Trophoblast cell (in vitro differentiated cells and primary cell): ENCODE results near the gene SETSIP. TPM values are rescaled to one million over a fixed set of nuclear protein-coding genes. Genes with fewer than 3 reads are reported as not detected.

ENCODE experiments used
- DNase-seq, 2 donors: peaks; one replicate each; pipeline ENCODE4 v3.0.0-alpha.2; 2016
- H2AFZ ChIP-seq: 2 replicates; pipeline ENCODE4 v1.6.1; 2013; ENCODE audit warnings: low read length, moderate library complexity, mild to moderate bottlenecking; ENCODE audit not compliant: insufficient read depth, poor library complexity
- H2AK5ac ChIP-seq: 2 replicates; pipeline ENCODE4 v1.6.1; 2013; ENCODE audit warnings: mild to moderate bottlenecking, low read length
- H2BK120ac ChIP-seq: 2 replicates; pipeline ENCODE4 v1.6.1; 2013; ENCODE audit warnings: low read length, mild to moderate bottlenecking, moderate library complexity; ENCODE audit not compliant: insufficient read depth, poor library complexity
- H2BK12ac ChIP-seq: 2 replicates; pipeline ENCODE4 v1.6.1; 2013; ENCODE audit warnings: mild to moderate bottlenecking, low read length, moderate library complexity
- H2BK5ac ChIP-seq: 2 replicates; pipeline ENCODE4 v1.6.1; 2013; ENCODE audit warnings: low read length, low read depth, moderate library complexity, mild to moderate bottlenecking; ENCODE audit not compliant: poor library complexity
- H3K14ac ChIP-seq: 2 replicates; pipeline ENCODE4 v1.6.1; 2013; ENCODE audit warnings: mild to moderate bottlenecking, low read length
- H3K18ac ChIP-seq: 2 replicates; pipeline ENCODE4 v1.6.1; 2013; ENCODE audit warnings: mild to moderate bottlenecking, low read length
- H3K23ac ChIP-seq: 2 replicates; pipeline ENCODE4 v1.6.1; 2013; ENCODE audit warnings: low read length
- H3K27ac ChIP-seq: 2 replicates; pipeline ENCODE4 v1.5.1; 2013; ENCODE audit warnings: low read depth, mild to moderate bottlenecking, inconsistent platforms, low read length, moderate library complexity
- H3K27me3 ChIP-seq: 2 replicates; pipeline ENCODE4 v1.6.1; 2013; ENCODE audit warnings: inconsistent platforms, mild to moderate bottlenecking, low read length, moderate library complexity; ENCODE audit not compliant: insufficient read depth
- H3K36me3 ChIP-seq, 2 experiments: 1 replicate in 1 of 2; 2 replicates in 1 of 2; pipeline ENCODE4 v1.6.1; 2013; ENCODE audit warnings: low read length in 2 of 2, mild to moderate bottlenecking in 2 of 2, moderate library complexity in 1 of 2; ENCODE audit not compliant: insufficient read depth in 2 of 2, control insufficient read depth in 1 of 2
- H3K4ac ChIP-seq: 2 replicates; pipeline ENCODE4 v1.6.1; 2013; ENCODE audit warnings: low read depth, mild to moderate bottlenecking, low read length, moderate library complexity
- H3K4me1 ChIP-seq, 2 experiments: 1 replicate in 1 of 2; 2 replicates in 1 of 2; pipeline ENCODE4 v1.6.1; 2013; ENCODE audit warnings: low read length in 2 of 2, mild to moderate bottlenecking in 2 of 2, moderate library complexity in 1 of 2; ENCODE audit not compliant: insufficient read depth in 2 of 2, control insufficient read depth in 1 of 2
- H3K4me2 ChIP-seq: 2 replicates; pipeline ENCODE4 v1.6.1; 2013; ENCODE audit warnings: inconsistent platforms, mild to moderate bottlenecking, low read length, moderate library complexity
- H3K4me3 ChIP-seq: 2 replicates; pipeline ENCODE4 v1.5.1; 2013; ENCODE audit warnings: mild to moderate bottlenecking, low read depth, low read length, inconsistent platforms
- H3K79me1 ChIP-seq: one replicate; pipeline ENCODE4 v1.6.1; 2013; ENCODE audit warnings: low read length
- H3K79me2 ChIP-seq: 2 replicates; pipeline ENCODE4 v1.6.1; 2013; ENCODE audit warnings: low read length, mild to moderate bottlenecking; ENCODE audit not compliant: control insufficient read depth, insufficient read depth, poor library complexity
- H3K9ac ChIP-seq: 2 replicates; pipeline ENCODE4 v1.6.1; 2013; ENCODE audit warnings: mild to moderate bottlenecking, low read length
- H3K9me3 ChIP-seq: 2 replicates; pipeline ENCODE4 v1.6.1; 2013; ENCODE audit warnings: low read depth, mild to moderate bottlenecking, control low read depth, inconsistent platforms, low read length; ENCODE audit not compliant: insufficient read depth
- H4K12ac ChIP-seq: 2 replicates; pipeline ENCODE4 v1.6.1; 2013; ENCODE audit warnings: low read depth, mild to moderate bottlenecking, low read length, moderate library complexity
- H4K8ac ChIP-seq: 2 replicates; pipeline ENCODE4 v1.6.1; 2013; ENCODE audit warnings: low read depth, mild to moderate bottlenecking, low read length, moderate library complexity
- H4K91ac ChIP-seq: one replicate; pipeline ENCODE4 v1.6.1; 2013; ENCODE audit warnings: low read depth, mild to moderate bottlenecking, low read length, moderate library complexity
- WGBS: extraction: QIAGEN DNeasy Blood & Tissue Kit; methylation state at CpG from one replicate; pipeline ENCODE4 v1.1.7; 2013; ENCODE audit warnings: missing lambda C conversion rate; ENCODE audit not compliant: insufficient read length, insufficient coverage; ENCODE audit errors: extremely low coverage; 5-methylcytosine and 5-hydroxymethylcytosine counted together
- polyA plus RNA-seq: library from polyadenylated mRNA; stranded (reverse); fragments of 200-250 nt; gene quantifications from 2 replicates; pipeline ENCODE4 v1.2.3, GENCODE V29; 2013

The SETSIP gene, protein sequence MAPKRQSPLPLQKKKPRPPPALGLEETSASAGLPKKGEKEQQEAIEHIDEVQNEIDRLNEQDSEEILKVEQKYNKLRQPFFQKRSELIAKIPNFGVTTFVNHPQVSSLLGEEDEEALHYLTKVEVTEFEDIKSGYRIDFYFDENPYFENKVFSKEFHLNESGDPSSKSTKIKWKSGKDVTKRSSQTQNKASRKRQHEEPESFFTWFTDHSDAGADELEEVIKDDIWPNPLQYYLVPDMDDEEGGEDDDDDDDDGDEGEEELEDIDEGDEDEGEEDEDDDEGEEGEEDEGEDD
- polyA plus RNA-seq = 0.25 and 0.36 TPM in 2 replicates

GRCh38 chr1:92075311-92075710 is at the start of gene SETSIP:
TSS of gene SETSIP (minus strand) at chr1:92075411. CDS start at chr1:92075411, 0 bp downstream.
- no peak within 1 kb of the TSS for H2BK12ac ChIP-seq
- H3K79me1 ChIP-seq = peaks cover 4% of the 10 kb centered on the region
- no peaks in the 10 kb centered on the region for H3K9me3 ChIP-seq
- H3K14ac ChIP-seq = no peak within 1 kb of the TSS
- H3K27me3 ChIP-seq = no peaks in the 10 kb centered on the region
- H3K36me3 ChIP-seq = no peaks in the 10 kb centered on the region
- H2AK5ac ChIP-seq = no peak within 1 kb of the TSS
- DNase-seq = no peak
- H3K9ac ChIP-seq = no peak within 1 kb of the TSS
- H3K4me1 ChIP-seq = no peaks in the 10 kb centered on the region
- H3K18ac ChIP-seq = no peak within 1 kb of the TSS
- H3K4ac ChIP-seq = no peak within 1 kb of the TSS
- H4K91ac ChIP-seq = no peak within 1 kb of the TSS
- no peak within 1 kb of the TSS for H2AFZ ChIP-seq
- WGBS = no CpG with 5 or more reads among the region's 3 CpGs
- no peak within 1 kb of the TSS for H3K4me3 ChIP-seq
- no peak within 1 kb of the TSS for H4K12ac ChIP-seq
- no peak within 1 kb of the TSS for H3K27ac ChIP-seq
- H3K79me2 ChIP-seq = no peaks in the 10 kb centered on the region
- H2BK5ac ChIP-seq = no peak within 1 kb of the TSS
- H4K8ac ChIP-seq = no peak within 1 kb of the TSS
- no peak within 1 kb of the TSS for H2BK120ac ChIP-seq
- no peak within 1 kb of the TSS for H3K4me2 ChIP-seq
- H3K23ac ChIP-seq = no peak within 1 kb of the TSS

DNA sequence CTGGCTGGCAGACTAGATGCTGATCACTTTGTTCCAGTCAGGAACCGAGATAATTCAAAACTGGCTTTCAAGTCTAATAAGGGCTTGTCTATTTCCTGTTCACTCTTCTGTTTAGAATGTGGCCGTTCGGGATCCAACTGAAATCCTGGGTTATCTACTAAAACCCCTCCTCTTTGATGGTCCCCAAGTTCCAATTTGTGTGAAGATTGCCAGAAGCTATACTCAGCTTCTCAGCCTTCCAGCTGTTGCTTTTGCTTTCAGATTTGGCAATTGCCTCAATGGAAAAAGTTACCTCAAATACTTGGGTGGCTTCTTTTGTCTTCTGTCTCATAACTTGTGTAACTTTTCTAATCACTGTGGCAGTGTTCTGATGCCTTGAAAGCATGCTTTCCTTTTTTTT is 48.7 kb upstream of the SETSIP start:
- H3K27ac ChIP-seq = no peak overlapping the region
- no peak overlapping the region for H4K8ac ChIP-seq
- H3K4me2 ChIP-seq = no peak overlapping the region
- no peaks in the 10 kb centered on the region for H3K79me2 ChIP-seq
- H2BK12ac ChIP-seq = no peak overlapping the region
- H2AK5ac ChIP-seq = no peak overlapping the region
- WGBS = no CpG with 5 or more reads among the region's 3 CpGs
- no peaks in the 10 kb centered on the region for H3K27me3 ChIP-seq
- no peak overlapping the region for H3K9ac ChIP-seq
- no peak overlapping the region for H4K91ac ChIP-seq
- no peak for DNase-seq
- no peaks in the 10 kb centered on the region for H3K9me3 ChIP-seq
- H2AFZ ChIP-seq = no peak overlapping the region
- H3K4ac ChIP-seq = no peak overlapping the region
- no peak overlapping the region for H3K18ac ChIP-seq
- H2BK120ac ChIP-seq = no peak overlapping the region
- H3K79me1 ChIP-seq = no peaks in the 10 kb centered on the region
- H3K14ac ChIP-seq = no peak overlapping the region
- no peak overlapping the region for H3K4me3 ChIP-seq
- H2BK5ac ChIP-seq = no peak overlapping the region
- H3K4me1 ChIP-seq = no peaks in the 10 kb centered on the region
- no peaks in the 10 kb centered on the region for H3K36me3 ChIP-seq
- no peak overlapping the region for H4K12ac ChIP-seq
- no peak overlapping the region for H3K23ac ChIP-seq

DNA sequence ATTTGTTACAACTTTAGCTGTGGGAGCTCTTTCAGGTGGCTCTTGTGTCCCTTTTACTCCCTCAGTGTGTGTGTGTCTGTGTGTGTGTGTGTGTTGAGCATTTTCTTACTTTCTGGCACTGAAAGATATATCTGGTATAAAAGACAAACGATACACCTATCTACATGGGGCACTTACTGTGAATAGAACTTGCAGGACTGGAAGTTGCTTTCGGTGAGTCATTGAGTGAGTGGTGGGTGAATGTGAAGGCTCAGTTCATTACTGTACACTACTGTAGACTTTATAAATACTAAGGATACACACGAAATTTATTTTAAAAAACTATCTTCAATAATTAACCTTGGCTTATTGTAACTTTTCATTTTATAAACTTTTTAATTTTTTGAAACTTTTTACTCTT is 43.6 kb upstream of the SETSIP start:
- no peak overlapping the region for H3K18ac ChIP-seq

DNA sequence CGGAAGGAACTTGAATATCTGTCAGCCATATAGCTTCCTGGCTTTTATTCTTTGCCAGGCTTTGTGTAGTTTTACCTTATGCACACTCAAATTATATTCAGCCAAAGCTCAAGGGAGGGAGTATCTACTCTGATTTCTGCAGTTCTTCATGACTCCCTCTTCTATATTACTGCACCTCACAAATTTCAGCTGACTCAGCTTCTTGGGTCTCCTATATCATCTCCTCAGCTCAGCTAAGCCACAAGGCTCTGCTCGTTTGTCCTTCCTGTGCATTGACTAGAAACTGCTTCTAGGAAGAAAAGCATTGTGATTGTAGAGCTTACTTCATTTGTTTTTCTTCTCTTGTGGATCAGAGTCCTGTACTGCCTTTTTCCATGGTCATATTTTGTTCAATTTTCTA is 42.3 kb upstream of the SETSIP start:
- no peaks in the 10 kb centered on the region for H3K36me3 ChIP-seq
- H4K91ac ChIP-seq = no peak overlapping the region
- H3K79me2 ChIP-seq = no peaks in the 10 kb centered on the region
- no peak overlapping the region for H4K8ac ChIP-seq
- no peaks in the 10 kb centered on the region for H3K79me1 ChIP-seq
- H3K4me2 ChIP-seq = no peak overlapping the region
- no peak overlapping the region for H3K14ac ChIP-seq
- H3K27ac ChIP-seq = no peak overlapping the region
- H4K12ac ChIP-seq = no peak overlapping the region
- no peak overlapping the region for H2BK120ac ChIP-seq
- no peak overlapping the region for H3K9ac ChIP-seq
- no peak overlapping the region for H3K4ac ChIP-seq
- WGBS = no CpG with 5 or more reads among the region's 2 CpGs
- H3K4me3 ChIP-seq = no peak overlapping the region
- H2BK12ac ChIP-seq = no peak overlapping the region
- peaks cover 0 to 1% of the 10 kb centered on the region in 2 experiments for H3K4me1 ChIP-seq
- no peaks in the 10 kb centered on the region for H3K9me3 ChIP-seq
- no peak for DNase-seq
- no peak overlapping the region for H2AK5ac ChIP-seq
- no peak overlapping the region for H3K18ac ChIP-seq
- H2BK5ac ChIP-seq = no peak overlapping the region
- H3K23ac ChIP-seq = no peak overlapping the region
- no peak overlapping the region for H2AFZ ChIP-seq
- H3K27me3 ChIP-seq = no peaks in the 10 kb centered on the region

More for the DNA sequence above, 43.6 kb upstream of the SETSIP start:
- H3K23ac ChIP-seq = no peak overlapping the region
- H2BK5ac ChIP-seq = no peak overlapping the region
- no peak overlapping the region for H2AFZ ChIP-seq
- no peak overlapping the region for H2BK12ac ChIP-seq
- H4K12ac ChIP-seq = no peak overlapping the region
- no peak overlapping the region for H3K14ac ChIP-seq
- no peak overlapping the region for H3K4me3 ChIP-seq
- no peak overlapping the region for H4K91ac ChIP-seq
- H2BK120ac ChIP-seq = no peak overlapping the region
- H3K9ac ChIP-seq = no peak overlapping the region
- H3K4me1 ChIP-seq = peaks cover 0 to 1% of the 10 kb centered on the region in 2 experiments
- H3K9me3 ChIP-seq = no peaks in the 10 kb centered on the region
- H3K36me3 ChIP-seq = no peaks in the 10 kb centered on the region
- no CpG with 5 or more reads among the region's 3 CpGs for WGBS
- no peak overlapping the region for H4K8ac ChIP-seq
- no peaks in the 10 kb centered on the region for H3K79me2 ChIP-seq
- DNase-seq = no peak
- no peak overlapping the region for H2AK5ac ChIP-seq
- H3K27me3 ChIP-seq = no peaks in the 10 kb centered on the region
- H3K4ac ChIP-seq = no peak overlapping the region
- H3K79me1 ChIP-seq = no peaks in the 10 kb centered on the region
- H3K27ac ChIP-seq = no peak overlapping the region
- H3K4me2 ChIP-seq = no peak overlapping the region
